ENCODE results near the gene SERPINB2. TPM values are rescaled to one million over a fixed set of nuclear protein-coding genes. Genes with fewer than 3 reads are reported as not detected.

SERPINB2 gene
- total RNA-seq, 2 experiments from 2014 or later: not detected

DNA sequence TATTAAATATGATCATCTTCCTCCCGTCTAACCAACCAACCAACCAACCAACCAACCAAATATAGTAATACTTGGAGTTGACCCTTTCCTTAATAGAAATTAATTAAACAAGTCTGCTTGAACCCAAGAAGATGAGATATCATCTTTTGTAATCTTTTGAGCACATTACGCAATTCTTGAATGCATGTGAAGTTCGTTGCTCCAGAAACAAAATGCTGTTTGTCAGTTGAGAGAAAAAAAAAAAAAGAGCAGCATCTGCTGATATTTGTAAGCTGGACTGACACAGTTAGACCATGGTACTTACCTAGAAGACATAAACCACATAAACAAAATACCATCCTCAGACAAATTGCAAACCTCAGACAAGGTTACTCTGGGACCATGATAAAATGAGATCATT is 9.2 kb upstream of the SERPINB2 start:
- Mint-ChIP-seq H3K27me3 (peaks cover 5% of the 10 kb centered on the region), H3K36me3 (ENCODE audit: low read depth) (no peaks in the 10 kb centered on the region), H3K27ac (no peak overlapping the region), H3K9me3 (no peaks in the 10 kb centered on the region), H3K4me1 (ENCODE audit: low read depth) (peaks cover 4% of the 10 kb centered on the region), H3K4me3 (no peak overlapping the region)
- ATAC-seq: no peak
- no peak for DNase-seq
- intact Hi-C loops (cut with micrococcal nuclease): no loop called here
- CTCF ChIA-PET: no interaction called here
- POLR2A ChIA-PET: no interaction called here
- TF ChIP-seq CTCF (IDR thresholded peaks at IDR 0.05): no peak

- Mint-ChIP-seq H3K9me3 (no peaks in the 10 kb centered on the region), H3K36me3 (ENCODE audit: low read depth) (no peaks in the 10 kb centered on the region), H3K27ac (no peak overlapping the region), H3K4me3 (no peak overlapping the region), H3K4me1 (ENCODE audit: low read depth) (peaks cover 4% of the 10 kb centered on the region), H3K27me3 (peaks cover 7% of the 10 kb centered on the region)
- no peak for DNase-seq
- ChIA-PET CTCF (no interaction called here), POLR2A (no interaction called here)
- TF ChIP-seq CTCF (IDR thresholded peaks at IDR 0.05): no peak
- intact Hi-C loops (cut with micrococcal nuclease): no loop called here
- no peak for ATAC-seq
These were observed 8.6 kb upstream of the SERPINB2 start for GRCh38 chr18:63878925-63879324.

DNA sequence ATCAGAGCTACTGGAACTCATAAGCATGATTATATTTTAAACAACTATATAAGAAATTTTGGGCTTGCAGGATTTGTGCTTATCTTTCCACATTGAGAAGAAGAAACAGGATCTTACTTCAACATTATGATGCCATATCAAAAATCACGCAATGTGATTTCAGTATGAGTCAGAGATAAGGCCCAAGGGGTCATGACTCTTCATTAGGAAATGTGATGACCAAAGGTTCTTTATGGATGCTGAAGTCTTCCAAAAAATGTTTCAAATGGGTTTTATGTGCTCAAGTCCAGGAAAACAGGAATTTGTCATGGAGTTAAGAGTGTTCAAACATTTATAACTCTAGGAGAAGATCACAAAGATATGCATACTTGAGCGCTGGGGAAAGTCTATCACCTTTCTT is 7.8 kb upstream of the SERPINB2 start:
- Mint-ChIP-seq H3K36me3 (ENCODE audit: low read depth) (no peaks in the 10 kb centered on the region), H3K4me1 (ENCODE audit: low read depth) (peaks cover 4% of the 10 kb centered on the region), H3K9me3 (no peaks in the 10 kb centered on the region), H3K27ac (no peak overlapping the region), H3K4me3 (no peak overlapping the region), H3K27me3 (peaks cover 11% of the 10 kb centered on the region)
- TF ChIP-seq CTCF (IDR thresholded peaks at IDR 0.05): no peak
- ChIA-PET CTCF (no interaction called here), POLR2A (no interaction called here)
- DNase-seq (no peak), ATAC-seq (no peak)
- intact Hi-C loops (cut with micrococcal nuclease): no loop called here

- intact Hi-C loops (cut with micrococcal nuclease): no loop called here
- H3K4me3 Mint-ChIP-seq: no peak overlapping the region
These were observed 5.7 kb upstream of the SERPINB2 start for GRCh38 chr18:63881851-63882250.

More at GRCh38 chr18:63881851-63882250, 5.7 kb upstream of the SERPINB2 start:
- DNase-seq (peak; percentile 4), ATAC-seq (peak; percentile 49)
- Mint-ChIP-seq H3K4me1 (ENCODE audit: low read depth) (peaks cover 4% of the 10 kb centered on the region), H3K9me3 (no peaks in the 10 kb centered on the region), H3K27ac (no peak overlapping the region), H3K36me3 (ENCODE audit: low read depth) (no peaks in the 10 kb centered on the region), H3K27me3 (peaks cover 15% of the 10 kb centered on the region)
- CTCF ChIA-PET: no interaction called here
- TF ChIP-seq CTCF (IDR thresholded peaks at IDR 0.05): no peak
- POLR2A ChIA-PET: no interaction called here

Data from activated CD8-positive, alpha-beta T cell treated with anti-CD3 and anti-CD28 coated beads for 36 hours (primary cell).